HG03469 (cell line): ENCODE measurements around the gene KRT85.
A peak's percentile ranks its signal among the peaks of the same experiment; 100 is the strongest.

Source experiments
- ATAC-seq: cut with Tn5 transposase; IDR thresholded peaks from one replicate; pipeline ENCODE4 v1.9.1; 2021; ENCODE audit warnings: mild to moderate bottlenecking, moderate library complexity, moderate number of reproducible peaks; ENCODE audit not compliant: unreplicated experiment

Gene KRT85

GRCh38 chr12:52369211-52369610 lies 1.9 kb upstream of the KRT85 start:
- ATAC-seq, result no peak

DNA sequence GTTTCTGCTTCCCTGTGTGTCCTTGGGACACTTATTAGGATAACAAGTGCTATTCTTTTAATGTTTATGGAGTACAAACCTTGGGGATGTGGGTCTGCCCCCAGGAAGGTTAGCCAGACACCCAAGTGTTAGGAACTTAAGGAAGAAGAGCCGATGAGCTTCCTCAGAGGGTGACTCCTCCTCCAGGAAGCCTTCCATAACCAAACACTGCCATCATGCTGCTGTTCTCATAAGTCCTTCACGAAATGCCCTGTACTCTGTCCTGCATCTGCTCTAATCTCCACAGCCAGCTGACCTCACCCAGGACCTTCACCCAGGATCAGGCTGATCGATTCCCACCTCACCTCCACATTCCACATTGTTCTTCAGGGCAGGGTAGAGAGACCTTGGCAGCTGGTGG lies 1.2 kb upstream of the KRT85 start:
- no peak for ATAC-seq

DNA sequence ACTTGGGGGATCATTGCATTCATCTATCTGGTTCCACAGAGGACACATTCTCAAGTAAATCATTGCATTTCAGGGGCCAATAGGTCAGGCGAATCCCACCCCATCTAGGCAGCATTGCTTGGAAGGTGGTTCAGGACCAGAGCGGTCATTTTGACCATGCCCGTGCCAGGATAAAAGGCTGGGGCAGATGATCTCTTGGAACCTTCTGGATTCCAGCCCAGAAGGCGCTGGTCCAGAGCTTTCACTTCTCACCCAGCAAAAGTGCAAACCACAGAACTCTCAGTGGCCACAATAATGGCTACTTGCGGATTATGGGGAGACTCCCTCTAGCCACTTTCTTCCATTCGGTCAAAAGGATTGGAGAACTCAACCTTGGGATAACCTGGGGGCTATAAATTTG lies 595 bp upstream of the KRT85 start:
- no peak for ATAC-seq

- no peak for ATAC-seq
Measured at GRCh38 chr12:52364901-52365489, 2.3 kb downstream of the KRT85 start.

GRCh38 chr12:52364061-52364460 lies 3.2 kb downstream of the KRT85 start:
- ATAC-seq, result no peak

- ATAC-seq, result no peak
Measured at GRCh38 chr12:52363111-52363679, 4.1 kb downstream of the KRT85 start.

GRCh38 chr12:52362118-52362726 lies 5.1 kb downstream of the KRT85 start:
- no peak for ATAC-seq

DNA sequence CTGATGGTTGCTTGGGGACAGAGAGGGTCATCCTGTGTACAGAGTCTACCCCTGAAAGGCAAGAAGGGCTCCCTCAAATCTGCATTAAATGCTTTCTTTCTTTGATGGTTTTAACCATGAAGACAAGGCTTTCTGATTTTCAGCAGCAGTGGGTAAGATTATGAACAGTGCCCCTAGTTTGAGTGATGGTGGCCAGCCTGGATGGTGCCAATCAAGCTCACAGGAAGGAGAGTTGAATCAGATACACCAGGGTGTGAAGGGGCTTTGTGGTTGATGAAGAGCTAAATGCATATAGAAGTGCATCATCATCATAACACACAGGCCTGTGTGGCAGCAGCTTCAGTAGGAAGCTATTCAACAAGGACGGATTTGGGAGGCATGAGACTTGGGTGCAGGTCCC lies 5.7 kb downstream of the KRT85 start:
- ATAC-seq, result no peak

DNA sequence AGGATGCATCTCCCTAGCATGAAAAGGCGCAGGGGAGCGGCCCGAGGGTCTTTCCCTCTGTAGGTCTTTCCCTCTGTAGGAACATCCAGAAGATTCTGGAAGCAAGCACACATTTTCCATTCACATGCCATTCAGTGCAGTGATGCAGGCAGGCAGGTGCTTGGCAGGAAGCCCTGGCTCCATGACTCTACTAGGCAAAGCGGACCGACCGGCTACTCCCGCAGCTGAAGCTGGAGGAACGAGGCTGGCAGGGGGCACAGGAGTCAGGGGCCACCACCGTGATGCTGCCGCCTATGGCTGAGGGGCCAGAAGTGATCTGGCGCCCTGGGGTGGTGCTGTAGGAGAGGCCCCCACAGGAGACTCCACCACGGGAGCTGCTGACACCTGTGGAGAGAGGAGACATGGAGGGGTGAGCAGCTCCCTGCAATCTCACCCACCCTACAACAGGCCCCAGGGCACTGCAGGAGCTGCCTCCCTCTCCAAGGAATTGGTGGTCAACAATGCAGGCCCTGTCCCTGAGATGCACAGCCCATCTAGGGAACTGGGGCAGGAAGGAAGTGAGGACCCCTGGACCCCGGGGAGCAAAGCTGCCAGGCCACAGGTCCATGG lies 6.5 kb downstream of the KRT85 start:
- ATAC-seq, result no peak

DNA sequence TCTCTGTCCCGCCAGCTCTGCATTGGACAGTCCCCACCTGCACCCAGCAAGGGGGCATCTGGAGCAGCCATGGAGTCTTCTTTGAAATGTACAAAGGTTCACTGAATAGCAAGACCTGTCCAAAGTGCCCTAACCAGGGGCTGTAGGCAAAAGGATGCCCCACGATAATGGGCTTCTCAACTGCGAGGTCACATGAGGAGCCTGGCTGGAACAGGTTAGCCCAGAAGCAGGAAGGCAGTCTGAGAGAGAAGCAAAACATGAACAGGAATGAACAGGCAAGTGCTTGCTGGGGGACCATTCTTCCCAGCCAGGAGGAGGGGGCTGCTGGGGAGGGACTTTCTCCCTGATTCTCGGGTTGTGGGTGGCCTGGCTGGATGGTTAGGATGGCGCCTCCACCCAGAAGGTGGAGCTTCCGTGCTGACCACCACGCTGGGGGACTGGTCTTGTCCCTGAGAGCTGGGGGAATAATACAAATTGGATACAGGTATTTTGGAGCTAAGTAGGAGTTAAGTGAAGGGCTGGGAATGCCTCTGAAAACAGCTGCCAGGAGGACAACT lies 7.1 kb downstream of the KRT85 start:
- ATAC-seq, result no peak

DNA sequence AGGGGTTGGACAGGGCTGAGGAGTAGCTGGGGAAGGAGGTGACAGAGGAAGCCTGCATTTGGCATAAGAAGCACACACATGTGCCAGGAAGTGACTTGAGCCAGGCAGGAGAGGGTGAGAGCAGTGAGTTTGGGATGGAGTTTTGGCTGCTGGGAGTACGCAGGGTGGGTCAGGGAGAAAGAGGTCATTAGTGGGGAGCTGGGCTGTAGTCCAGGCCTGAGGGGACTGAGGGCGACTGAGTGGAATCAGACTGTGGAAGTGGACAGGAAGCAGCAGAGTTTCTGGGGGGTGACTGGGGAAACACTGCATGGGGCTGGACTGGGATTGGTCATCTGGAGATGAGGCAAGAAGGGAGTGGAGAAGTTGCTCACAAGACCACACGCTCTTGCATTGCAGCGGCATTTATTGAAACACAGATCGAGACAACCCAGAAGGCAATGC lies 7.6 kb downstream of the KRT85 start:
- ATAC-seq, result no peak

DNA sequence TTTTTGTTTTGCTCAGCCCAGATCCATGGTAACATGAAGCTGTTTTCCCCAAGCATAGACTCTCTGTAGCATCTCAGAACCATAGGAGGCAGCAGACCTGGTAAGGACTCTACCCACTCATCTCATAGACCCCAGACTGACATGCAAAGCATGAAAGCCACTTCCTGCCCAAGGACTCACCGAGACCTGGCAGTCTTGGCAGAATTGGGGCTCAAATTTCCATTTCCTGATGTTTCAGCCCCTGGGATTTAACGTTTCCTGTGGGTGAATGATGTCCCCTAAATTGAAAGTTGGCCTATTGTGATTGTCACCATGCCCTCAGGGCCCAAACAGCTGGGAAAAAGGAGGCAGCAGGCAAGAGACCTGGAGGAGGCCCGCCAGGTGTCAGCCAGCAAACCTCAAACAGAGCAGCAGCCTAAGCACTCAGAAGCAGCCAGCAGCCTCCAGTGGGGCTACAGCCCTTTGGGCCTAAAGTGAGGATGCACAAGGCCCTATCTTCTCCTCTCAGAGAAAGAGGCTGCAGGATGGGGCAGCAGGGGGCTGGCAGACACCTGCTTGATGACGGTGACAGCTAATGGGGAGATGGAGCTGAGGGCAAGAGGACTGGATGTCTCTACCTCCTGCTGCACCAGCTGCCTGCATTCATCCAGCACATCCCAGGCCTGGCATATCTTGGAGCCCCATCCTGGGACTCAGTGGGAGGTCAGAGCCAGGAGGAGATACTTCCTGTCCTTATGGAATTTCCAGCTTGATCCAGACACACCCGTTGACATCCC lies 8.5 kb downstream of the KRT85 start:
- peak; percentile 97 for ATAC-seq

DNA sequence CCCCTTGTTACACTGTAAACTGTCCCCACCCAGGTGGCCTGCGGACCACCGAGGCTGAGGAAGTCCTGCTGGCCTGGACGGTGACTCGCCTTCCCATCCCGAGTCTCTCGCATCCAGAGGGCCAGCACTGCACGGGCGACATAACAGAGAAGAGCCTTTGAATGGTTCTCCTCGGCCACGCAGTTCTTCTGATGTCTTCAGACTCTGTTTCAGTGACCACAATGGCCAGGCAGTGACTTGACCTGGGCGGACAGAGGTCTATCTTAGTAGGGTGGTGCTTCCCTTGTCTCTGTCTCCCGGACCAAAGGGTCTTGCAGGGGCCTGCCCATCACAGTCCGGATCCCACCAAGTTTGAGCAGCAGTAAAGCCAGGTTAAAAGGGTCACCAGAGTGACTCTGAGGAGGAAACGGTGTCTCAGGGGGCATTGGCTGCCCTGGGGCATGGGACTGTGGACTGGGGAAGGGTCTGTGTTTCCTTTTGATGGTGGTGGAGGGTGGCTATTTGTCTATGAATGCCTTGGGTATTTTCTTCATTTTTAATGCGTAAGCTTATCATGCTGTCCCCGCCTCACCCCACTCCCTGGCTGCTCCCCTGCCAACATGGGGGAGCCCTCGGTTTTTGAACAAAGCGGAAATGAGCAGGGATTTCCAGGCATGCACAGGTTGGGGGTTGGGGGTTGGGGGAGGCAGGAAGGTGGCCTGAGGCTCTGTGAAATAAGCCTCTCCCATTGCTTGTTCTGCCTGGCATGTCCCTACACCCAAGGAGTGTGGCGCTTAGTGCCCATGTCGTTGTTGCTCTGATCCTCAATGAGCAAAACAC lies 10.3 kb downstream of the KRT85 start:
- no peak for ATAC-seq

- no peak for ATAC-seq
Measured at GRCh38 chr12:52356031-52356761, 11.1 kb downstream of the KRT85 start.

DNA sequence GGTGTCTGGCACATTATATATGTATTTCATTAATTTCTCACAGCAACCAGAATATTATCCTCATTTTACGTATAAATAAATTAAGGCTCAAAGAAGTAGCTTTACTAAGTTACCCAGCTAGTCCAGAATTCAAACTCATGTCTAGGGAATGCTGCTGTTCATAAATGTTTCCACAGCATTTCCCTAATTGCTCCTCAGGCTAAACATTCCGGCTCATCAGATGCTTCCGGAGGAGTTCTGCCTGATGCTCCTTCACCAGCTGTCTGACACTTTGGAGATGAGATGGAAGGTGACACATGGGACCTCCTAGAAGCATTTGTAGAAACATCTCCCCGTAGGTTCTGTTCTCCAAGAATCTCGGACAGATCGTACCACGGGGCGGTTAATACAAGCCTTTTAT lies 12.1 kb downstream of the KRT85 start:
- no peak for ATAC-seq

DNA sequence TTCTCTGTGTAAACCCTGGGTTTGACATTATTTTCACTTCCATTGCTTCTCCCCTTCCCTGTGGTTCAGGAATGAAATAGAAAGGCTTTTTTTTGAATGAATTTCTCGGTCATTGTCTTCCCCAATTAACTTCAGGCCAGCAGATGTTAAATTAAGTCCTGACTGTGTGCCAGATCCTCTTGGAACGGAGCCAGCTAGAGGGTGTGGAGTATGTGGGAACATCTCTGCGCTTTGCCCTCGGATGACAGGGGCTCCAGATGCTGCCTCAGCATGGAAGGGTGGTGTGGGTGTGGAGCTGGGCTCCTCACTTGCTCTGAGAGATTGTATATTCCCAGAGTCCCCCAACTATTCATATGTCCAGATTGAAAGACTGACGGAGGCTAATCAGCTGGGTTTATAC lies 13.1 kb downstream of the KRT85 start:
- no peak for ATAC-seq

DNA sequence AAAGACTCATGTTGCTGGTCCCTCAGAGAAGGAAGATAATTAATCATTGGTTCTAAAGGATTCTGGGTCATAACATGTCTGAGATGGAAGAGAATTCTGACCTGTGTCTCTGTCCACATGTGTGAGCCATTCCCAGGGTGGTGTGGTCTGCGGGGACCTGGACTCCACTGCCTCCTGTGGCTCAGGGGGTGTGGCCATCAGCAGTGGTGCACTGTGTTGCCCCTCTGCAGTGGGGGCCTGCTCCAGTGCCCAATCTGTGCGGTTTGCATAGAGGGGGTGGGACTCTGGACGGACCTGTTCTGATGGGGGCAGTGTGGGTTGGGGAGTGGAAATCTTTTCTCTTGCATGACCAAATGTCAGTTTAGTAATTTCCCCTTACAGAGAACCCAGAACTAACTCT lies 13.5 kb downstream of the KRT85 start:
- no peak for ATAC-seq

DNA sequence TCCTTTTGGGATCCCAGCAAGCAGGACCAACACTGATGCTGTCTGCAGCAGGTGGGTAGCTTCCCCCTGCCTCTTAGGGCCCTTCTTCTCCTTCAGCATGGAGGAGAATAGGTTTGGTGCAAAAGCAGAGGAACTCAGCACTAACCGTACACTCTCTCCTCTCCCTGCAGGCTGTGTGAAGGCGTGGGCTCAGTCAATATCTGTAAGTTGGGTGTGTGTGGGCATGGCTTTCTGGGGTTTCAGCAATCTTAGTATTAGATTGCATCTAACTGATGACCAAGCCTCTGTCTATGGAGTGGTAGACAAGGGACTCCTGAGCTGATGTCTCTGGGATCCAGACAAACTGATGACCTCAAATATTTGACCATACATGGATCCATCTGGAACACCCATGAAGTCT lies 14.3 kb downstream of the KRT85 start:
- no peak for ATAC-seq

GRCh38 chr12:52351196-52352059 lies 15.9 kb downstream of the KRT85 start:
- ATAC-seq, result no peak
